GM19193 (cell line): ENCODE measurements around the gene ROR2.

Experiments used
- POLR2A ChIP-seq: IDR thresholded peaks from 4 replicates; pipeline ENCODE4 v1.6.1; 2011; ENCODE audit not compliant: insufficient read depth, insufficient read length; ENCODE audit errors: extremely low read depth

ROR2 gene

DNA sequence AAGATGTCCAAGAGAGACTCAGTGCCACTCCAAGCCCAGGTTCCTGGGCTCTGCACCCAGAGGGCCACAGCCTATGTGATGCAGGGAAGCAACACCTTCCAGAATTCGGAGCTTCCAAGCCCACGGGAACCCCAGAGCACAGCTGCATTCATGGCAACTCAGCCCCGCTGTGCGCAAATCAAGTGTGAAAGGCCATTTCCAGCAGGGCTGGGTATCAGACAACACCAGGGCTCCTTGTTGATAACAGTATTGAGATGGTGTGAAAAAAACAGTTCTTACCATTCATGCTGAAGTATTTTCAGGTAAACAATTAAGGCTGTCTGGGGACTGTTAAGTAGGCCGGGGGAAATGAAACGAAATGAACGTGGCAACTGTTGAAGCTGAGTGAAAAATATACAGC, 10.1 kb downstream of the ROR2 start:
- no peak for TF ChIP-seq POLR2A

DNA sequence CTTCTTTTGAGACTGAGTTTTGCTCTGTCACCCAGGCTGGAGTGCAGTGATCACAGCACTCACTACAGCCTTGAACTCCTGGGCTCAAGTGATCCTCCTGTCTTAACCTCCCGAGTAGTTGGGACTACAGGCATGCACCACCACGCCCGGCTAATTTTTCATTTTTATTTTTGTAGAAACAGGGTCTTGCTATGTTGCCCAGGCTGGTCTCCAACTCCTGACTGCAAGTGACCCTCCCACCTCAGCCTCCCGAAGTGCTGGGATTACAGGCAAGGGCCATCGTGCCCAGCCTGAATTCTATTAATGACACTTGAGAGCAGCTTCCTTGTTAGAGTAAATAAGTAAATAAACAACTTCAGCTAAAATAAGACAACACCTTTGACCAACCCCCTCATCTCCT, 12.3 kb downstream of the ROR2 start:
- TF ChIP-seq POLR2A = no peak

DNA sequence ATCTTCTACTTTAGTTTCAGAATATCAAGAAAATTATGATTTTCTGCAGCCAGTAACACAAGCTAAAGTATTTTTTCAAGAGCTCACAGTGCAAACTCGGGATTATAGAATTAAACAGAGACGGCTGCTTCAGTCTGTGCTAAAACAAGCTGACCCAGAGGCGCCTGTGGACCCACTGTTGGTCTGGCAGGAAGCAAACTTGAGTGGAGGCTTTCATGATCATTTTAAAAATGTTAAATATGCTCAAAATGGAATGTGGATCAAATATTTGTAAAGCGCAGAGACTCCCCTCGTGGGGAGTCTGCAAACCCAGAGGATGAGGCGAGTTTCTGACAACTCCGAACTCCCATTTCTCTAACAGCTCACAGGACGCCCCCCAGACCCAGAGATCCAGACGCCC, 13.0 kb downstream of the ROR2 start:
- TF ChIP-seq POLR2A = no peak

DNA sequence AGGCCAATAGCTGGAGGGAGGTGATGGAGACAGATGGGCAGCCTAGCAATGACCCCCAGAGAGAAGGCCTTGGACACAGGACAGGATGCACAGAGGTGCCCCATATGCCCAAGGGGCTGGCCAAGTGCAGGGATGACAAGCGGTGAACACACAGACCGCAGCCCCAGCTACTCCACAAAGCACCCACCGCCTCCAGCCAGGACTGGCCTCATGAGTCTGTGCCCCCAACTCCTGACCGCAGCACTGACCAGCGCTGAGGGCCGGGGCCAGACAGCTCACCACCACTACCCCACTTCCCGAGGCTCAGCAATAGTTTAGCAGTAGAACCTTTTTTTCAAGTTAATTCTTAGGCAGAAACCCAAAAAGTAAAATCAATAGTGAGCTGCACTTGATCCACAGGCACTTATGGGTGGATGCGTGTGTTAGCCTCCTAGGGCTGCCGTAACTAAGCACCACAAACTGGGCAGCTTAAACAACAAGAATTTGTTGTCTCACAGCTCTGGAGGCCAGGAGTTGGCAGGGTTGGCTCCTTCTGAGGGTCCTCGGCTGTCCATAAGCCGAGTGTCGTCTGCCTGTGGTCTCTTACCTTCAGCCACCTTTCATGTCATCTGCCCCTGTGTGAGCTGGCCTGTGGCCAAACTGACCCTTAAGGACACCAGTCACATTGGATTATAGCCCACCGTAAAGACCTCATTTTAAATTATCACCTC, 14.1 kb downstream of the ROR2 start:
- TF ChIP-seq POLR2A = no peak

DNA sequence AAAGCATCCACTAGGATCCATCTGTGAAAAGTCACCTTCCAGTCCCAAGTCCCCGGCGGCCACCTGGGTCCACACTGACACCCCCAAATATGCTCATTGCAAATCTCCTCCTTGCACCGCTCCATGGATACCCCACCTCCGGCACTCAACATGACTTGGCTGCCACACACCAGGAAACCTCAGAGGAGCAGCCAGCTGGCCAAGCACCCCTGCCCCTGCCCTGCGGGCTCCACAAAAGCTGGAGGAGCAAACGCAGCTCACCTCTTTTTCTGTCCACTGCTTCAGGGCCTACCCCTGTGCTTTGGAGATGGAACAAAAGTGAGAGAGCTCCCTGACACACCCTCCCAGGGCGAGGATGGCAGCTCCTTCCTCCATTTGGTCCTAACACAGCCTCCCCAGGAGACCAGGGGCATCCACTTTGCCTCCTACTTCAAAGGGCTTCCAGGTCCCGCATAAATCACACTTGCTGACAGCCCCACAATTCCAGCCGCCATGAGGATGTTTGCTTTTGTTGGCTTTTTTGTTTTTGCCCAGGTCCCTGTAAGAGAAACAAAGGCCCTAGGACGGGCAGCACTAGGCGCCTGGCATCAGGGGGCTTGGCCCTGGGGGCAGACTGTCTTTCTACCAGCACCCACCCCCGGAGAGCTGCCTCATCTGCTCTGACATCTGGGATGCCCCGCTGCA, 14.8 kb downstream of the ROR2 start:
- no peak for TF ChIP-seq POLR2A

DNA sequence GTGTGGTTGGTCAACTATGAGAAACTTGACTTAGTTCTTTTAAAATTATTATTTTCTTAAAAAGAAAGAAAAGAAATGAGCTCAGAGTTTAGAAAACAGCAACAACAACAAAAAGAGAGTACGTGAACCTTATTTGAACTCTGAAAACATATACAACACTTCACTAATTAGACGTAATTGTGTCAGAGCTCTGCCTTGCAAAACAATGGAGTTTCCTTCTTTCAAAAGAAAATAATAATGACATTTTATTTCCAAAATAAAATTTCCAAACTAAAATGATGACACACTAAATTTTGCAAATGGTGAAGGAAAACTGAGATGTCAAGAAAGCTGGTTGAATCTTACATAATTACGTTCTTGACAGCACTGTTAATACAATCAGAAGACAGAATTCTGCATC, 15.4 kb downstream of the ROR2 start:
- no peak for TF ChIP-seq POLR2A

DNA sequence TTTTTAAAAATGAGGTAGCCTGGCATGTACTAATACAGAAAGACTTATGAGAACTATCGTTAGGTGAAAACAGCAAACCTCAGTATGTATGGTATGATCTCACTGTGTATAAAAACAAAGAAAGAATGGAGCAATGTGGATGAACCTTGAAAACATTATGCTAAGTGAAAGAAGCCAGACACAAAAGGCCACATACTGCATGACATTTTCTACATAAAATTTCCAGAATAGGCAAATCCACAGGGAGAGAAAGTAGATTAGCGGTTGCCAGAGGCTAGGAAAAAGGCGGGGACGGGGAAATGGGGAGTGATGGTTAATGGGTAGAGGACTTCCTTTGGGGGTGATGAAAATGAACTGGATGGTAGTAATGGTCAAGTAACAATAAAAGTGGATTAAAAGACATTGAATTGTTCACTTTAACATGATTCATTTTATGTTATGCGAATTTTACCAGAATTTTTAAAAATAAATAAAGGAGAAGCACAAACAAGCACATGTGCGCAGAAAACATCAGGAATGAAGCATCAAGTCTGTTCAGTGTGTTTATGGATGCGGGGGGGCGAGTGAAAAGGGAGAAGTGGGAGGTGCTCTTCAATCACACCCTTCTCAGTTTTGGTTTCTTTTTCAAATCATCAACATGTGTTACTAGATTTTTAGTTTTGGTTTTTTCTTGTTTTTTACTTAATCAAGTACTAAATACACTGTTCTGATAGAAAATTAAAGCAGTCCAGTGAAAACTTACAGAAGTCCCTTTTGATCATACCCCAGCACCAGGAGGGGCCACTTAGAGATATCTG, 16.3 kb downstream of the ROR2 start:
- no peak for TF ChIP-seq POLR2A

DNA sequence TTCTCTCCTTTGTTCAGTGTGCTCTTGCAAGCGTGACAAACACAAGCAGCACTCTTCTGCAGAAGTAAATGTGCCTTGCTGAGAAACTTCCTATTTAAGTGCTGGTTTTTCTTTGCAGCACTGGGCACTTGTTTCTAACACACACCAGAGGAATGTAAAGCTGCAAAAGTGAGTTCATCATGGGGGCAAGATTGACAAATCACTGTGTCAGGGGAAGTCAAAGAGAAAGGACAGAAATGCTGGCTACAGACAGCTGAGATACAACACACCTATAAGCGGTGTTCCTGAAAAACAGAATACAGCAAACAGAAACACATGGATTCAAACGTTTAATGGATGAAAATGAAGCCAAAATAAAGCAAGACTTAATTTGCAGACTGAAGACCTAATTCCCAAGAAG, 19.6 kb downstream of the ROR2 start:
- no peak for TF ChIP-seq POLR2A

DNA sequence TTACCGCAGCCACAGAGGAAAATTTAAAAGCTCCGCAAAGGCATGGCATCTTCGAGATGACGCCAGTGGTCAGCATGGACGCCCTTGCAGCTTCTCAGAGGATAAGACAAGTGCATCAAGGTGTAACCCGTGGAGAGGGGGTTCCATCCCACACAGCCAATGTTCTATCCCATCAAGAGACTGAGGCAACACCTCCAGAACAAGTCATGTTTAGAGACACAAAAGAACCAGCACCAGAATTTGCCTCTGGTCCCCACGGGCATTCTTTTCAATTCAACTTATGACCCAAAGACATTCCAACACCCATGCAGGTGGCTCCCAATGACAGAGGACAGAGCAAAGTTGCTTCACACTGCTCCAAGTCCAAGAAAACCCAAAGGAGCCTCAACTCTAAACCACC, 20.7 kb downstream of the ROR2 start:
- TF ChIP-seq POLR2A = no peak

DNA sequence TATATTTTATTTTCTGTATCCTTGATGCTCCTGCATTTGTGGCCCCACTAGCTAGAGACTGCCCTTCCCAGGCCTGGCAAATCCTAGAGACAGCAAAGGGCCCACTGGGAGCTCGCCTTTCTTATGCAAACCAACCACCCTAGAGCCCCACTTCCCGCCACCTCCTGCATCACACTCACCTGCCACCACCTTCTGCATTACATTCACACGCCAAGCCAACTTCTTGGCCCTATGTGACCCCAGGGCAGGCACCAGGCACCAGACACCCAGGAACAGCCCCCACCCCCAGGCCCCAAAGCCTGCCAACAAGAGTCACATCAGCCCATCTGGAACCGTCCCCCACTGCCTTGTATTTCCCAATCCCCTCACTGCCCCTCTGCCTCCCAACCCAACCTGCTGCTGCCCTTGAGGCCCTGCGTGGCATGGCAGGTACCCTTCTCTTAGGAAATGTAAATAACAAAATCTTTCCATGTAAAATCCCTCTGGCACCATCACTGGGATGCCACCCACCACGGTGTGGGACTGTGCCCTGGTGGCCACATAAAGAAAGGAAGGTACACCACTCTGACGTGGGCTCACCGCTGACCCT, 22.0 kb downstream of the ROR2 start:
- no peak for TF ChIP-seq POLR2A

DNA sequence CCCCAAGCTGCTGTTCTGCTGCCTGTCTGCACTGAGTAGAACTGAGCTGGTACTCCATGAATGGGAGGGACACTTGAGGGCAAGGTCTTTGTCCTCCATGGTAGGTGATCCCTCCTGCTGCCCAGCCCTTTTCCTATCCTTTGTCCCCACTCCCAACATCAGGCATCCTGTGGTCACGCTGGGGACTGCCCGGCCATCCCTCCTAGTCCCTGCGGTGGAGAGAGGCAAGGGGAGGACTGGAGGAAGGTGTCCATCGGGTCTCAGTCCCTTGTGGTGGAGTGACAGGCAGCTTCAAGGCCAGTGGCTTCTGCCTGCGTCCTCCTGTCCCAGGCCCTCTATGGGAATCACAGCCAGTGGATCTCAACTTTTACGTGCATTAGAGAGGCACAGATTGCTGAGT, 25.9 kb downstream of the ROR2 start:
- no peak for TF ChIP-seq POLR2A

DNA sequence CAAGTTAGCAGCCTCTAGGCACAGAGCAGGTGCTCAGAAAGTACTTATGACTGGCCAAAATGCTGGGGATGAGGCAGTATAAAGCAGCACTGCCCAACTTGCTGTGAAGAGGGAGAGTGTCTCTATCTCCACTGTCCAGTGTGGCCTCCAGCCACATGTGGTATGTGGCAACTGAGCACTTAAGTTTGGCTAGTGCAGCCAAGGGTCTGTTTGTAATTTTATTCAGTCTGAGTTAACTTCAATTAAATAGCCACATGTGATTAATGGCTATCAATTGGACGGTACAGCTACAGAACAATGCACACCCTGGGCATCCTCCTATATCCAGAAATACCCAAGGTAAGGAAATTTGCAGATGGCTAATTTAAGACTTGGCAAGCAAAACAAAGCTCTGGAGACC, 26.9 kb downstream of the ROR2 start:
- no peak for TF ChIP-seq POLR2A

DNA sequence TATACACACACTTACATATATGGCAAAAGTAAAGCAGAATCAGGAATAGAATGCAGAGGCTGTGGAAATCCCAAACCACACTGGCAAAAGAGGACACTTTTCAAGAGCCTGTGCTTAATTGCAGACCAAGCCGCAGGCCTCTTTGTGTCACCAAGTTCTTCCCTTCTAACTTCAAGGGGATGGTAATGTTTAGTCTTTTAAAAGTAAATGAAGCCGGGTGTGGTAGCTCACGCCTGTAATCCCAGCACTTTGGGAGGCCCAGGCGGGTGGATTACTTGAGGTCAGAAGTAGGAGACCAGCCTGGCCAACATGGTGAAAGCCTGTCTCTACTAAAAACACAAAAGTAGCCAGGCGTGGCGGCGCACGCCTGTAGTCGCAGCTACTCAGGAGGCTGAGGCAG, 28.7 kb downstream of the ROR2 start:
- no peak for TF ChIP-seq POLR2A

DNA sequence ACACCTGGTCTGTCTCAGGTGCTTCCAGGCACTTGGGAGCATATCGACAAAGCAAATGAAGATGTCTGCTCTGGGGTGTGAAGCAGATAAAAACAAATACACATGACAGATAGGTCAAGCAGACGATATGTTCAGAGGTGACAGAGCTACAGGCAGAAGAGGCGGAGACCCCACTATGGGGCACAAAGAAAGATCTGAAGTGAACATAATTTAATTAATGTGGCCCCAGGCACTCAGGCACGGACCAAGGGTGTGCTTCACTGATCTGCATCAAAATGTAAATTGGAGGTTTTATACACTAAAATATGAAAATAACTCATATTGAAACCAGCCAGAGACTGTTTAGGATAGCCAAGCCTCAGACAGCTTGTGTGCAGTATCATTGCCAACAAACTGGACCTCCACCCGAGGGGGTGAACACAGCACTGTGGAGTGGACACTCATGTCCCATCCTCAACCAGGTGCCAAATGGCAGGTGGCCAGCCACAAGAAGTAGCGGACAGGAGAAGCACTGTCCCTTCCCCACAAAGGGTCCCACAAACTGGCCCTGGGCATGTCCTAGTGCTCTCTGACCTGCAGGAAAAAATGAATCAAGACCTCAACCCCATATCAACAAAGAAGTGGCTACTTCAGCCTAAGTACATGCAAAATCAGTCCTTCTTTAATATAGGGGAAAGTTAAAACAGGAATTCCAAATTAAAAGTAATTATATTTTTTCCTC, 29.2 kb downstream of the ROR2 start:
- no peak for TF ChIP-seq POLR2A

DNA sequence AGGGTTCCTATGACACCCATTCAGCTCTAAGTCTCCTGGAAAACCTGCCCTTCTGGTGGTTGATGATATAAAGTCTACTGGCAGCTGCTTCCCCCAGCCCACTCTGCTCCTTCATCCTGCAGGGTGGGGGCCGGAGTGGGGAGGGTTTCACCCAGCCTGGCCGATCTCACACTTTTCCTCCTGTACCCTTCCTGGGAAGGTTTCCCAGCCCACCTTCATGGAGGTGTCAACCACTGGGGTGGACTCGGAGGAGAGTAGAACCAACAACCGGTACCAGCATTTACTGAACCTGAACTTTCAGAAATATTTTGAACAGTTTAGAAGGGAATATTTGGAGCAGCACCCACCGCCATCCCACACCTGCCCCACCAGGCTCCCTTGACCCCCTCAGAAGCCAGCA, 30.4 kb downstream of the ROR2 start:
- no peak for TF ChIP-seq POLR2A
